K562 (cell line): ENCODE results near the gene MEF2D. TPM values are rescaled to one million over a fixed set of nuclear protein-coding genes. Genes with fewer than 3 reads are reported as not detected.
A peak's percentile ranks its signal among the peaks of the same experiment; 100 is the strongest.

Experiments
- ATAC-seq: fragments of 200-7000 bp; cut with Tn5 transposase; 3 replicates; pipeline ENCODE4 v1.9.1; 2020; ENCODE audit warnings: moderate library complexity
- BruUV-seq: library from RNA; stranded (reverse); fragments of 400-500 nt; replicated peaks from 2 replicates; lab custom pipeline; 2021; lab: Mats Ljungman, UMichigan
- CTCF ChIA-PET: fragments of 300-600 bp; formaldehyde crosslinking; extraction: SDS; loops from one replicate; lab custom pipeline; 2021; ENCODE audit warnings: low intra/inter-chr PET ratio; lab: Yijun Ruan, JAX
- POLR2A ChIA-PET: fragments of 300-600, 350-650 bp; sonication (Branson Sonifier 250); formaldehyde crosslinking; extraction: SDS; loops from one replicate; lab custom pipeline; 2021; ENCODE audit warnings: antibody characterized with exemption, inconsistent platforms; lab: Yijun Ruan, JAX
- DNase-seq, 4 experiments: peaks; one replicate each; pipeline versions ENCODE4 v3.0.0 to v3.0.0-alpha.2; 2011 to 2018; ENCODE audit warnings: low spot score in 3 of 4, mixed read lengths in 3 of 4; ENCODE audit errors: extremely low read depth in 1 of 4
- FAIRE-seq: peaks from 2 replicates; lab custom pipeline; 2011; peaks lifted over from hg19 to GRCh38; lab: Jason Lieb, UNC
- H2AFZ ChIP-seq: 2 replicates; pipeline ENCODE4 v1.6.0; 2011; ENCODE audit warnings: low read depth, low read length, control low read depth, inconsistent platforms
- H3K27ac ChIP-seq: fragments of 200-600 bp; 3 replicates; pipeline ENCODE4 v1.8.0; 2011; ENCODE audit warnings: low read depth, mild to moderate bottlenecking, control low read depth, inconsistent platforms, low read length, moderate library complexity, mixed read lengths; ENCODE audit errors: extremely low read depth
- H3K27me3 ChIP-seq, 2 experiments: fragments of 300-600 bp in 1 of 2; 2 replicates in 1 of 2; 3 replicates in 1 of 2; pipeline versions ENCODE4 v1.6.0 to v1.8.0; 2011; ENCODE audit warnings: inconsistent platforms in 2 of 2, low read length in 2 of 2, mild to moderate bottlenecking in 1 of 2, mixed read lengths in 1 of 2, moderate library complexity in 1 of 2; ENCODE audit not compliant: control insufficient read depth in 2 of 2, insufficient read depth in 2 of 2
- H3K36me3 ChIP-seq: fragments of 300-600 bp; 3 replicates; pipeline ENCODE4 v1.8.0; 2011; ENCODE audit warnings: mild to moderate bottlenecking, low read length, inconsistent platforms; ENCODE audit not compliant: control insufficient read depth, insufficient read depth
- H3K4me1 ChIP-seq, 2 experiments: fragments of 200-600 bp in 1 of 2; replicated peaks in 1 of 2; 2 replicates in 1 of 2; 3 replicates in 1 of 2; pipeline versions ENCODE4 v1.5.1 to v1.8.0; 2011; ENCODE audit warnings: inconsistent platforms in 2 of 2, low read length in 2 of 2, mild to moderate bottlenecking in 1 of 2, mixed read lengths in 1 of 2, moderate library complexity in 1 of 2; ENCODE audit not compliant: control insufficient read depth in 2 of 2, insufficient read depth in 2 of 2
- H3K4me2 ChIP-seq: 2 replicates; pipeline ENCODE4 v1.6.1; 2011; ENCODE audit warnings: low read length, control low read depth, inconsistent platforms, mixed read lengths; ENCODE audit not compliant: insufficient read depth
- H3K4me3 ChIP-seq: fragments of 200-600 bp; sonication (generic), shearing (Covaris generic); 2 replicates; pipeline ENCODE4 v1.5.1; 2016; ENCODE audit warnings: control low read depth, inconsistent platforms
- H3K79me2 ChIP-seq: fragments of 200-600 bp; 3 replicates; pipeline ENCODE4 v1.8.0; 2011; ENCODE audit warnings: low read length, inconsistent platforms; ENCODE audit not compliant: control insufficient read depth, insufficient read depth
- H3K9ac ChIP-seq, 2 experiments: 2 replicates each; pipeline versions ENCODE4 v1.6.0 to v1.6.1; 2011; ENCODE audit warnings: low read depth in 2 of 2, low read length in 2 of 2, control low read depth in 1 of 2, inconsistent platforms in 1 of 2, mild to moderate bottlenecking in 1 of 2, mixed read lengths in 1 of 2; ENCODE audit not compliant: insufficient read depth in 1 of 2
- H3K9me1 ChIP-seq: one replicate; pipeline ENCODE4 v1.6.0; 2011; ENCODE audit warnings: inconsistent platforms, mild to moderate bottlenecking, low read length, moderate library complexity; ENCODE audit not compliant: control insufficient read depth, insufficient read depth
- H3K9me3 ChIP-seq: replicated peaks from 2 replicates; pipeline ENCODE4 v1.5.1; 2011; ENCODE audit warnings: low read depth, low read length, inconsistent platforms; ENCODE audit not compliant: control insufficient read depth, insufficient read depth
- H4K20me1 ChIP-seq: replicated peaks from 2 replicates; pipeline ENCODE4 v1.6.1; 2011; ENCODE audit warnings: low read length, inconsistent platforms, mixed read lengths; ENCODE audit not compliant: control insufficient read depth, insufficient read depth
- MCM3 ChIP-seq: fragments of 450-650 bp; IDR thresholded peaks from 2 replicates; pipeline ENCODE4 v1.6.1; 2016
- ZNF444 ChIP-seq: fragments of 250-450 bp; sonication (Bioruptor Pico); IDR thresholded peaks from 2 replicates; pipeline ENCODE4 v1.4.0; 2020; ENCODE audit warnings: mild to moderate bottlenecking, moderate library complexity
- WGBS: fragments of 100-300 bp; shearing (Covaris generic); methylation state at CpG from one replicate; pipeline ENCODE4 v1.1.6; 2016; ENCODE audit warnings: low coverage, mixed read lengths; ENCODE audit not compliant: insufficient coverage; ENCODE audit errors: missing lambda C conversion rate; 5-methylcytosine and 5-hydroxymethylcytosine counted together
- in situ Hi-C: fragments of 300-500 bp; cut with MboI; formaldehyde crosslinking; loops from 4 replicates; pipeline ENCODE4 v1.15.0; 2018; ENCODE audit warnings: inconsistent platforms, mixed read lengths
- intact Hi-C: fragments of 100-400 bp; cut with micrococcal nuclease; formaldehyde crosslinking; loops from 2 replicates; pipeline ENCODE4 v1.14.2; 2022
- polyA plus RNA-seq, 8 experiments: library from polyadenylated mRNA; depleted of rRNA in 4 of 8; stranded (reverse) in 5 of 8; unstranded in 3 of 8; fragments of >200 nt; fragmentation: Nextera tagmentation in 2 of 8; fragmentation: Illumina TruSeq in 1 of 8; extraction: Ambion mirVana in 2 of 8; extraction: Trizol in 1 of 8; gene quantifications; 2 replicates each; pipeline versions ENCODE4 v1.2.1 to v1.2.3, GENCODE V29; 2011 to 2014; ENCODE audit warnings: inconsistent platforms in 1 of 8, missing spikeins in 1 of 8
- total RNA-seq, 7 experiments: library from RNA; depleted of rRNA in 6 of 7; stranded (reverse); fragments of >200 nt in 6 of 7; fragmentation: Illumina TruSeq in 2 of 7; extraction: Trizol in 2 of 7; gene quantifications; 2 replicates each; pipeline versions ENCODE4 v1.2.1 to v1.2.3, GENCODE V29; 2011 to 2021; ENCODE audit warnings: low replicate concordance in 1 of 7
- TF ChIP-seq, protein P1 (sequence below): fragments of 450-650 bp; IDR thresholded peaks from 2 replicates; pipeline ENCODE4 v1.6.1; 2018; ENCODE audit warnings: mild to moderate bottlenecking, low read depth; ENCODE audit not compliant: partially characterized antibody
- TF ChIP-seq, protein P2 (sequence below): fragments of 450-650 bp; IDR thresholded peaks from 2 replicates; pipeline ENCODE4 v1.6.1; 2018; ENCODE audit not compliant: partially characterized antibody

The MEF2D gene
- total and polyA plus RNA-seq, 9 of the 15 experiments (the other 6 are each of a cell fraction or from before 2014, with no cell fraction given): 0.10 to 19.5 (median 2.6) TPM

DNA sequence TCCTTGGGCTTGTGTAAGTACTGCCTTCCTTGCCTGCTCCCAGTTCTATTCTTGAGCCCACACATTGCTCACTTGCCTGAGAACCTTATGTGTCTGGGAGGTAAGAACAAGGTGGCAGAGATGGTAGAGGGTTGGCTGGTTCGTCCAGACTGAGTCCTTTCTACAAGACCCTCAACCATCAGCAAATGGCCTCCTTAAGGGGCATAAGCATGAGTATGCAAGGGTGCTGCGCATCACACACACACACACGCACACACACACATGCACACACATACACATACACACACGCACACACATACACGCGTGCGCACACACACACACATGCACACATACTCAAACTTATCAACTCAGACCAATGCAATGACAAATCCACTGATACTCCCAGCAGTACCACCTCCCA, 74.6 kb downstream of the MEF2D start:
- Histone ChIP-seq H3K4me1 (peaks cover 25 to 38% of the 10 kb centered on the region in 2 experiments; a peak in 4 of 5 replicates), H4K20me1 (no peaks in the 10 kb centered on the region), H3K4me2 (no peak overlapping the region), H3K36me3 (no peaks in the 10 kb centered on the region), H3K79me2 (no peaks in the 10 kb centered on the region), H3K9me1 (no peaks in the 10 kb centered on the region), H3K9ac (no peak overlapping the region), H3K27ac (no peak overlapping the region), H2AFZ (no peak overlapping the region), H3K9me3 (no peaks in the 10 kb centered on the region), H3K27me3 (peaks cover 13 to 28% of the 10 kb centered on the region in 2 experiments; a peak in 4 of 5 replicates), H3K4me3 (no peak overlapping the region)
- CTCF ChIA-PET: no interaction called here
- intact Hi-C loops (no loop called here), in situ Hi-C loops (no loop called here)
- 47% methylated on average over 7 of the region's 7 CpGs for WGBS
- TF ChIP-seq MCM3: 0 out of 2 replicates have a peak, but pooled peaks have one; percentile 34
- TF ChIP-seq, protein P1, sequence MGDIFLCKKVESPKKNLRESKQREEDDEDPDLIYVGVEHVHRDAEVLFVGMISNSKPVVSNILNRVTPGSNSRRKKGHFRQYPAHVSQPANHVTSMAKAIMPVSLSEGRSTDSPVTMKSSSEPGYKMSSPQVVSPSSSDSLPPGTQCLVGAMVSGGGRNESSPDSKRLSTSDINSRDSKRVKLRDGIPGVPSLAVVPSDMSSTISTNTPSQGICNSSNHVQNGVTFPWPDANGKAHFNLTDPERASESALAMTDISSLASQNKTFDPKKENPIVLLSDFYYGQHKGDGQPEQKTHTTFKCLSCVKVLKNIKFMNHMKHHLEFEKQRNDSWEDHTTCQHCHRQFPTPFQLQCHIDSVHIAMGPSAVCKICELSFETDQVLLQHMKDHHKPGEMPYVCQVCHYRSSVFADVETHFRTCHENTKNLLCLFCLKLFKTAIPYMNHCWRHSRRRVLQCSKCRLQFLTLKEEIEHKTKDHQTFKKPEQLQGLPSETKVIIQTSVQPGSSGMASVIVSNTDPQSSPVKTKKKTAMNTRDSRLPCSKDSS: no peak
- no peak for ATAC-seq
- POLR2A ChIA-PET: interaction anchor here (0.6 to 0.7 kb wide), 2 partner anchors 81 to 106 kb away, joined by 3 read pairs; no protein-coding TSS in a partner anchor
- DNase-seq: no peak
- BruUV-seq: no TSS peak
- no peak for FAIRE-seq

DNA sequence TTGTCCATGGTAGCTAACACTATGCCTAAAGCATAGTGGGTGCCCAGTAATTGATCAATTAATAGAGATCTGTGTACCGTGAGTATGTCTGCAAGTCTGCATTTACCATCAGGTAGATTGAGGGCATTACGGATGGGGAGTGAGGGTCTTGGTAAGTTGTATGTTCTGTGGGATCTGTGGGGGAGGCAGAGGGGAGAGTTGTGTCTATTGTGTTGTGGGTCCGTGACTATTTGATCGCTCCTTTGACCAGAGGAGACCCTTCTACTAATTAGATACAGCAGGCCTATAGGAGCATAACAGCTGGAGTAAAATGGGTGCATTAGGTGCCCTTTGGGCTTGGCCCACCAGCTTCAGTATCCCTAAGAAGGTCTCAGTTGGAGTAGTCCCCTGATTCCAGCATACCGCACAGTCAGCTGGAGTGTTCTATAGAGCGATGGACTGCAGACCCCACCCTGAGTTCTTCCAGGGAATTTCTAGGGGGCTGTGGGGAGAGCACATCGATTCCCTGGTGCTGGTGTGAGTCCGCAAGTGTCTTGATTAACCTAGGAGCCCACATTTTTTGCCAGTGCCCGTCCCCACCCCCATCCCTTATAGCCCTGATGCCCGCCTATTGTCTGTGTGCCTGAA, 75.7 kb downstream of the MEF2D start:
- no peak overlapping the region for H3K4me3 ChIP-seq
- no peaks in the 10 kb centered on the region for H4K20me1 ChIP-seq
- H3K79me2 ChIP-seq: no peaks in the 10 kb centered on the region
- H3K27ac ChIP-seq: no peak overlapping the region
- H3K27me3 ChIP-seq: peaks cover 23 to 38% of the 10 kb centered on the region in 2 experiments; a peak in 4 of 5 replicates
- H3K36me3 ChIP-seq: no peaks in the 10 kb centered on the region
- ChIA-PET POLR2A (no interaction called here), CTCF (no interaction called here)
- TF ChIP-seq, protein P2, sequence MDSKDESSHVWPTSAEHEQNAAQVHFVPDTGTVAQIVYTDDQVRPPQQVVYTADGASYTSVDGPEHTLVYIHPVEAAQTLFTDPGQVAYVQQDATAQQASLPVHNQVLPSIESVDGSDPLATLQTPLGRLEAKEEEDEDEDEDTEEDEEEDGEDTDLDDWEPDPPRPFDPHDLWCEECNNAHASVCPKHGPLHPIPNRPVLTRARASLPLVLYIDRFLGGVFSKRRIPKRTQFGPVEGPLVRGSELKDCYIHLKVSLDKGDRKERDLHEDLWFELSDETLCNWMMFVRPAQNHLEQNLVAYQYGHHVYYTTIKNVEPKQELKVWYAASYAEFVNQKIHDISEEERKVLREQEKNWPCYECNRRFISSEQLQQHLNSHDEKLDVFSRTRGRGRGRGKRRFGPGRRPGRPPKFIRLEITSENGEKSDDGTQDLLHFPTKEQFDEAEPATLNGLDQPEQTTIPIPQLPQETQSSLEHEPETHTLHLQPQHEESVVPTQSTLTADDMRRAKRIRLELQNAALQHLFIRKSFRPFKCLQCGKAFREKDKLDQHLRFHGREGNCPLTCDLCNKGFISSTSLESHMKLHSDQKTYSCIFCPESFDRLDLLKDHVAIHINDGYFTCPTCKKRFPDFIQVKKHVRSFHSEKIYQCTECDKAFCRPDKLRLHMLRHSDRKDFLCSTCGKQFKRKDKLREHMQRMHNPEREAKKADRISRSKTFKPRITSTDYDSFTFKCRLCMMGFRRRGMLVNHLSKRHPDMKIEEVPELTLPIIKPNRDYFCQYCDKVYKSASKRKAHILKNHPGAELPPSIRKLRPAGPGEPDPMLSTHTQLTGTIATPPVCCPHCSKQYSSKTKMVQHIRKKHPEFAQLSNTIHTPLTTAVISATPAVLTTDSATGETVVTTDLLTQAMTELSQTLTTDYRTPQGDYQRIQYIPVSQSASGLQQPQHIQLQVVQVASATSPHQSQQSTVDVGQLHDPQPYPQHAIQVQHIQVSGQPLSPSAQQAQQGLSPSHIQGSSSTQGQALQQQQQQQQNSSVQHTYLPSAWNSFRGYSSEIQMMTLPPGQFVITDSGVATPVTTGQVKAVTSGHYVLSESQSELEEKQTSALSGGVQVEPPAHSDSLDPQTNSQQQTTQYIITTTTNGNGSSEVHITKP: peak; percentile 45
- no peak for TF ChIP-seq ZNF444 (CRISPR knock-in tag)
- no peaks in the 10 kb centered on the region for H3K9me1 ChIP-seq
- intact Hi-C loops (no loop called here), in situ Hi-C loops (no loop called here)
- FAIRE-seq (no peak), ATAC-seq (no peak), DNase-seq (no peak)
- no peak overlapping the region for H2AFZ ChIP-seq
- no peak overlapping the region for H3K9ac ChIP-seq
- H3K9me3 ChIP-seq: no peaks in the 10 kb centered on the region
- H3K4me2 ChIP-seq: no peak overlapping the region
- no TSS peak for BruUV-seq
- peaks cover 35 to 36% of the 10 kb centered on the region in 2 experiments; a peak in 4 of 5 replicates for H3K4me1 ChIP-seq
- WGBS: 39% methylated on average over 10 of the region's 10 CpGs
